HepG2 (cell line): ENCODE measurements around the gene LRRC25. TPM values are rescaled to one million over a fixed set of nuclear protein-coding genes. Genes with fewer than 3 reads are reported as not detected.

Experiments used
- AHDC1 ChIP-seq: sonication (generic); formaldehyde crosslinking; IDR thresholded peaks from 2 replicates; pipeline ENCODE4 v1.5.1; 2020; ENCODE audit warnings: mild to moderate bottlenecking, missing genetic modification reagents, borderline replicate concordance
- ATF7 ChIP-seq, 2 experiments: fragments of 450-650 bp in 1 of 2; sonication (generic) in 1 of 2; formaldehyde crosslinking in 1 of 2; IDR thresholded peaks; 2 replicates each; pipeline versions ENCODE4 v1.4.0 to v1.6.1; 2016 to 2020; ENCODE audit warnings: antibody characterized with exemption in 1 of 2, mild to moderate bottlenecking in 1 of 2, missing genetic modification reagents in 1 of 2
- HDAC2 ChIP-seq: sonication (generic); formaldehyde crosslinking; IDR thresholded peaks from 2 replicates; pipeline ENCODE4 v1.4.0; 2020; ENCODE audit warnings: missing genetic modification reagents
- MED13 ChIP-seq: sonication (generic); formaldehyde crosslinking; IDR thresholded peaks from 2 replicates; pipeline ENCODE4 v1.5.0; 2020; ENCODE audit warnings: missing genetic modification reagents
- NFKB2 ChIP-seq: sonication (generic); formaldehyde crosslinking; IDR thresholded peaks from 2 replicates; pipeline ENCODE4 v1.4.0; 2020; ENCODE audit warnings: missing genetic modification reagents, borderline replicate concordance
- PATZ1 ChIP-seq: sonication (generic); formaldehyde crosslinking; IDR thresholded peaks from 2 replicates; pipeline ENCODE4 v1.4.0; 2020; ENCODE audit warnings: missing genetic modification reagents
- PHF8 ChIP-seq: sonication (generic); formaldehyde crosslinking; IDR thresholded peaks from 2 replicates; pipeline ENCODE4 v1.5.0; 2020; ENCODE audit warnings: missing genetic modification reagents
- SAP130 ChIP-seq: IDR thresholded peaks from 2 replicates; pipeline ENCODE4 v1.6.1; 2016; ENCODE audit warnings: low read depth
- SMYD3 ChIP-seq: sonication (generic); formaldehyde crosslinking; IDR thresholded peaks from 2 replicates; pipeline ENCODE4 v1.8.1; 2023; ENCODE audit warnings: mild to moderate bottlenecking, missing genetic modification reagents
- TARDBP ChIP-seq: sonication (generic); formaldehyde crosslinking; IDR thresholded peaks from 2 replicates; pipeline ENCODE4 v1.8.0; 2022; ENCODE audit warnings: mild to moderate bottlenecking, missing genetic modification reagents
- U2AF1 ChIP-seq: fragments of 200-400 bp; formaldehyde crosslinking; optimal IDR thresholded peaks from 2 replicates; pipeline ENCODE3; 2017; ENCODE audit warnings: mild to moderate bottlenecking, low read depth, low read length
- ZMYM4 ChIP-seq: sonication (generic); formaldehyde crosslinking; IDR thresholded peaks from 2 replicates; pipeline ENCODE4 v1.8.1; 2023; ENCODE audit warnings: mild to moderate bottlenecking, missing genetic modification reagents
- ZNF263 ChIP-seq: sonication (generic); formaldehyde crosslinking; IDR thresholded peaks from 2 replicates; pipeline ENCODE4 v1.4.0; 2020; ENCODE audit warnings: missing genetic modification reagents
- ZNF33B ChIP-seq: sonication (generic); formaldehyde crosslinking; IDR thresholded peaks from 2 replicates; pipeline ENCODE4 v1.5.1; 2020; ENCODE audit warnings: mild to moderate bottlenecking, missing genetic modification reagents
- ZNF414 ChIP-seq: sonication (generic); formaldehyde crosslinking; IDR thresholded peaks from 2 replicates; pipeline ENCODE4 v1.5.0; 2020; ENCODE audit warnings: missing genetic modification reagents
- ZNF768 ChIP-seq: sonication (generic); formaldehyde crosslinking; IDR thresholded peaks from 2 replicates; pipeline ENCODE4 v1.4.0; 2020; ENCODE audit warnings: missing genetic modification reagents
- polyA plus RNA-seq, 8 experiments: library from polyadenylated mRNA; depleted of rRNA in 3 of 8; stranded (reverse) in 7 of 8; unstranded in 1 of 8; fragments of >200 nt; fragmentation: Illumina TruSeq in 4 of 8; extraction: Trizol in 4 of 8; gene quantifications; 2 replicates each; pipeline versions ENCODE4 v1.2.1 to v1.2.3, GENCODE V29; 2011 to 2016; ENCODE audit warnings: low read depth in 4 of 8, missing spikeins in 1 of 8, mixed read lengths in 1 of 8; ENCODE audit not compliant: insufficient read depth in 1 of 8
- total RNA-seq, 5 experiments: library from RNA; depleted of rRNA; stranded (reverse); fragments of >200 nt; fragmentation: Illumina TruSeq; extraction: Trizol; gene quantifications; 2 replicates each; pipeline ENCODE4 v1.2.3, GENCODE V29; 2016; ENCODE audit warnings: low read depth in 1 of 5

LRRC25 gene
- total and polyA plus RNA-seq, 2 of the 13 experiments (the other 11 are each of a cell fraction or from before 2014, with no cell fraction given), result 0.13 to 0.53 TPM

GRCh38 chr19:18438331-18439024, 41.1 kb upstream of the LRRC25 start (continued):
- TF ChIP-seq PHF8 (peak; percentile 63; the same call in 1 of the 2 replicates), U2AF1 (no peak), ZNF33B (no peak), PATZ1 (CRISPR knock-in tag) (peak; percentile 90), ZNF768 (CRISPR knock-in tag) (no peak; the same call in 1 of the 2 replicates), ZMYM4 (CRISPR knock-in tag) (no peak), TARDBP (CRISPR knock-in tag) (peak; percentile 61), ATF7 (IDR thresholded peaks at IDR 0.05) (no peak), ATF7 (CRISPR knock-in tag; IDR thresholded peaks at IDR 0.05) (no peak), AHDC1 (no peak), HDAC2 (CRISPR knock-in tag) (peak; percentile 31; the same call in 1 of the 2 replicates), ZNF263 (CRISPR knock-in tag) (no peak), SMYD3 (CRISPR knock-in tag) (no peak), ZNF414 (CRISPR knock-in tag) (no peak), NFKB2 (CRISPR knock-in tag) (peak; percentile 57; the same call in 1 of the 2 replicates), SAP130 (CRISPR knock-in tag) (peak; percentile 64), MED13 (no peak)
